NCI-H187 treated with DMSO at 0.1 percent for 48 hours (cell line): ENCODE results near the gene ASPHD2.

Source experiments
- DNase-seq: peaks from one replicate; lab custom pipeline; 2025; lab: John Stamatoyannopoulos, UW

ASPHD2 gene

GRCh38 chr22:26476705-26477340 lies 47.8 kb downstream of the ASPHD2 start:
- no peak for DNase-seq

- DNase-seq = no peak
These were observed 48.3 kb downstream of the ASPHD2 start for GRCh38 chr22:26477341-26477731.

- no peak for DNase-seq
These were observed 50.2 kb downstream of the ASPHD2 start for GRCh38 chr22:26479043-26479791.

- DNase-seq = no peak
These were observed 50.9 kb downstream of the ASPHD2 start for GRCh38 chr22:26479792-26480610.

- no peak for DNase-seq
These were observed 51.5 kb downstream of the ASPHD2 start for GRCh38 chr22:26480611-26480932.

- no peak for DNase-seq
These were observed 52.1 kb downstream of the ASPHD2 start for GRCh38 chr22:26481112-26481693.

GRCh38 chr22:26481694-26482093 lies 52.6 kb downstream of the ASPHD2 start:
- DNase-seq = no peak

GRCh38 chr22:26482161-26482560 lies 53.1 kb downstream of the ASPHD2 start:
- DNase-seq = no peak

- DNase-seq = no peak
These were observed 54.0 kb downstream of the ASPHD2 start for GRCh38 chr22:26483043-26483438.

- no peak for DNase-seq
These were observed 54.6 kb downstream of the ASPHD2 start, which contains the start of the genes HPS4 and SRRD for GRCh38 chr22:26483439-26484359. Gene HPS4, minus strand, starts transcription at chr22:26483783. Its CDS starts 2,021 bp downstream, at chr22:26481762. Gene SRRD, plus strand, starts transcription at chr22:26483877. Its CDS starts 14 bp downstream, at chr22:26483891.

- no peak for DNase-seq
These were observed 55.3 kb downstream of the ASPHD2 start for GRCh38 chr22:26484360-26484706.

GRCh38 chr22:26485013-26485412 lies 56.0 kb downstream of the ASPHD2 start:
- DNase-seq = no peak

GRCh38 chr22:26485806-26486390 lies 56.8 kb downstream of the ASPHD2 start:
- no peak for DNase-seq

GRCh38 chr22:26486394-26486793 lies 57.3 kb downstream of the ASPHD2 start:
- no peak for DNase-seq

- DNase-seq = no peak
These were observed 58.9 kb downstream of the ASPHD2 start for GRCh38 chr22:26487996-26488395.

- DNase-seq = no peak
These were observed 60.5 kb downstream of the ASPHD2 start for GRCh38 chr22:26489447-26490036.

GRCh38 chr22:26492220-26492619 lies 63.2 kb downstream of the ASPHD2 start:
- DNase-seq = no peak

- no peak for DNase-seq
These were observed 65.4 kb downstream of the ASPHD2 start for GRCh38 chr22:26494506-26494905.
